Prostate gland (tissue), 2 donors: Measurements from ENCODE around the gene IFIH1.

ENCODE experiments used
- POLR2AphosphoS5 ChIP-seq: sonication (generic); formaldehyde crosslinking; IDR thresholded peaks from one replicate; pipeline ENCODE4 v1.6.1; 2017; ENCODE audit warnings: antibody characterized with exemption
- TF ChIP-seq, protein P1 (sequence below), 4 experiments: fragments of 200-600 bp in 2 of 4; fragments of 450-650 bp in 2 of 4; sonication (generic) in 2 of 4; IDR thresholded peaks; 1 replicate in 3 of 4; 2 replicates in 1 of 4; pipeline ENCODE4 v1.5.1; 2016 to 2019; ENCODE audit warnings: antibody characterized with exemption in 4 of 4, mild to moderate bottlenecking in 2 of 4, moderate library complexity in 2 of 4

DNA sequence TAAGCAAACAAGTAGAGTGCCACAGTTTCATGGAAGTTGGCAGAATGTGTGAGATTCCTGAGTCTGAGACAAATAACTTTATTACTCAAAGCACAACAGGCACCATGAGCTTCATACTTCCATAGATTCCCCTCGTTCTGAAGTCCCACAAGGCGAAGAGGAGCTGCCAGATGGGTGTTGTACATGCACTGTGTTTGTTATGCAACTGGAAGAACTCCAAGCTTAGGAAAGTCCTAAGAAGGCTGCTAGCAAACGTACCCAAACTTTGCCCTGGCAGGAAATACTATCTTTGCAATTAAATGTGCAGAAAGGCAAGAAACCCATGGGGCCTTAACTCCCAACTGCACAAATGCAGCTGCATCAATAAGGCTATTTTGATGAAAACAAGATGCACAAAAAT, 23.8 kb upstream of the IFIH1 start:
- TF ChIP-seq, protein P1, sequence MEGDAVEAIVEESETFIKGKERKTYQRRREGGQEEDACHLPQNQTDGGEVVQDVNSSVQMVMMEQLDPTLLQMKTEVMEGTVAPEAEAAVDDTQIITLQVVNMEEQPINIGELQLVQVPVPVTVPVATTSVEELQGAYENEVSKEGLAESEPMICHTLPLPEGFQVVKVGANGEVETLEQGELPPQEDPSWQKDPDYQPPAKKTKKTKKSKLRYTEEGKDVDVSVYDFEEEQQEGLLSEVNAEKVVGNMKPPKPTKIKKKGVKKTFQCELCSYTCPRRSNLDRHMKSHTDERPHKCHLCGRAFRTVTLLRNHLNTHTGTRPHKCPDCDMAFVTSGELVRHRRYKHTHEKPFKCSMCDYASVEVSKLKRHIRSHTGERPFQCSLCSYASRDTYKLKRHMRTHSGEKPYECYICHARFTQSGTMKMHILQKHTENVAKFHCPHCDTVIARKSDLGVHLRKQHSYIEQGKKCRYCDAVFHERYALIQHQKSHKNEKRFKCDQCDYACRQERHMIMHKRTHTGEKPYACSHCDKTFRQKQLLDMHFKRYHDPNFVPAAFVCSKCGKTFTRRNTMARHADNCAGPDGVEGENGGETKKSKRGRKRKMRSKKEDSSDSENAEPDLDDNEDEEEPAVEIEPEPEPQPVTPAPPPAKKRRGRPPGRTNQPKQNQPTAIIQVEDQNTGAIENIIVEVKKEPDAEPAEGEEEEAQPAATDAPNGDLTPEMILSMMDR (IDR thresholded peaks at IDR 0.05): no peak
- no peak for TF ChIP-seq POLR2AphosphoS5
